ENCODE measurements around the gene SHISA2.
"Not testable (repeated sequence)": the region's sequence is repeated elsewhere in the genome, so short reads cannot be mapped to it uniquely, and the experiment has no call there.

Gene SHISA2

DNA sequence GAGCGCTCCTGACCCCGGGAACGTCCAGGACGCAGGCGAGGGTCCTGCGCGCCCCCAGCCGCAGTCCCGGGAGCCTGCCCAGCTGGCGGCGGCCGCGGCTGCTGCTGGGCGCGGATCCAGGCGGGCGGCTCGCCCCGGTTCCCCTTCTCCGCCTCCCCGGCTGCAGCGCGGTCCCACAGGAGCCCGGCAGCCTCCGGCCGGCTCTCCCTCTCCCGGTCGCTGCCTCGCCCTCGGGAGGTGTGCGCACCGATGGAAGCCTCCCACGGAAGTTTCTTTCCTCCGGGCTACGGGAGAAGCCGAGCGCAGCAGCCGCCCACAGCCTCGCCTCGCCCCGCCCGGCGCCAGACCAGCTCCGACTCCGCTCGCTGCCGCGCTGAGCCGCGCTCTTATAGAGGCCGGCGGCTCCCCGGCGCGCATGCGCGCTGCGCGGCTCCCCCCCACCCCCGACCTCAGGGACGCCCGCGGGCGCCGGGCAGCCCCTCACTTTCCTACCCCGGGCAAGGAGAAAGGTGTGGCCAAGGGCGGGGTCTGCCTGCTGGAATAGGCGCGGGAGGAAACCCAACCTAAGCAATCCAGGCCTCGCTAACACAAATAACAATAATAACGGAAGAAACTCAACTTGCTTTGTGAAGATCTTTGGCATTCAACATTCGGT, at the start of gene SHISA2:
Gene SHISA2, minus strand, starts transcription at position 360 of the 655 bp plus-strand sequence. CDS start 1,041 bp downstream, outside the sequence.
- DNase-seq (ENCODE audit: low read depth in 2 of 3, low spot score in 2 of 3) = peak in 1 of 3 experiments; percentile 23

DNA sequence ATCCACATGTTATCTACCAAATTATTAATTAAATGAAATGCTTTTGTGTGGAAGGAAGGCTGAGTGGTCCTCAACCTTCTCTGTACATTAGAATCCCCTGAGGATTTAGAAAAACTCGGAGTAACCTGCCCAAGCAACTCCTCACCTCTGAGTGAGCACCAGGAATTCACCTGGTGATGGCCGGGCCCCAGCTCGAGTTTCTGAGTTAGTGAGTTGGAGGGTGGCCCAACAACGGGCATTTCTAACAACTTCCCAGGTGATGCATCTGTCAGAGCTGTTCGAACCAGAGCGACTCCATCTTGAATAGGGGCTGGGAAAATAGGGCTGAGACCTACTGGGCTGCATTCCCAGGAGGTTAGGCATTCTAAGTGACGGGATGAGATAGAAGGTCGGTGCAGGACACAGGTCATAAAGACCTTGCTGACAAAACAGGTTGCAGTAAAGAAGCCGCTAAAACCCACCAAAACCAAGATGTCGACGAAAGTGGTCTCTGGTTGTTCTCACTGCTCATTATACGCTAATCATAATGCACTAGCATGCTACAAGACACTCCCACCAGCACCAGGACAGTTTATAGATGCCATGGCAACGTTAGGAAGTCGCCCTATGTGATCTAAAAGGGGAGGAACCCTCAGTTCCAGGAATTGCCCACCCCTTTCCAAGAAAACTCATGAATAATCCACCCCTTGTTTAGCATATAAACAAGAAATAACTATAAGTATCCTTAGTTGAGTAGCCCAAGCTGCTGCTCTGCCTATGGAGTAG, 44.2 kb upstream of the SHISA2 start:
- no peak for DNase-seq (ENCODE audit: low read depth in 2 of 3, low spot score in 2 of 3)

DNA sequence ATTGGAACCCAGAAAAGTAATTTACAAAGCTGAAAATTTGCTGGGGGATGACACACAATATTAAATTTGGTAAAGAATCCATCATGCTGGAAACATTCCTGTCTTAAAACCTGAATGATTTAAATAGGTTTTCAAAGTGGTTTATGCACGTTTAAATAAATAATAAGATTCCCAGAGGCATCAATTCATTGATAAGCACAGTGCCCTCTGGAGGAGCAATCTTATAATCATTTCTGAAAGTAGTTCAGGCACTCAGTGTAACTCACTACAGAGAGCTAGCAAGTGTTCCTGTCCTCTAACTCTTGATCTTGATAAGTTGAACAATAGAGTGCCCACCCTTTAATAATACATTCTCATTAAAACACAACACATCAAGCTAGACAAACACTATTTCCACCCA, 43.5 kb upstream of the SHISA2 start:
- no peak for DNase-seq (ENCODE audit: low read depth in 2 of 3, low spot score in 2 of 3)

- not testable (repeated sequence) for DNase-seq (ENCODE audit: low read depth in 2 of 3, low spot score in 2 of 3)
These were observed 25.0 kb upstream of the SHISA2 start for GRCh38 chr13:26076821-26077220.

- DNase-seq (ENCODE audit: low read depth in 2 of 3, low spot score in 2 of 3) = no peak
These were observed 23.7 kb upstream of the SHISA2 start for GRCh38 chr13:26075498-26075897.

- no peak for DNase-seq (ENCODE audit: low read depth in 2 of 3, low spot score in 2 of 3)
These were observed 22.9 kb upstream of the SHISA2 start for GRCh38 chr13:26074706-26075105.

DNA sequence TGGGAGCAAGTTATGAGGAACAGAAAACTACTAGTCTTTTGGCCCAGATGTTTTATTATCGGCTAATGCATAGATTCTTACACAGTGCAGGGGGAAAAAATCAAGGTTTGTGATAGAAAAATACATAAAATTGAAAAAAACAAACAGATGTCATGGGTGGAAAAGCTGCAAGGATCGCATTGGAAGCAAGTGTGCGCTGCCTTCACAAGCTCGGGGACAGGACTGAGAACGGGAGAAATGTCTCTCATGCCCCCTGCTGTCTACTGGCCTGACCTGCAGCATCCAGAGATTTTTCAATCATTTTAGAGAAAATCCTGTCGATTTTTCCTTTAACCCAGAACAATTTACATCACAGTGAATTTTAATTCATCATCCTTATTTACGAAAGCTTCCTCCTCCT, 20.5 kb upstream of the SHISA2 start:
- DNase-seq (ENCODE audit: low read depth in 2 of 3, low spot score in 2 of 3) = not testable (repeated sequence)

DNA sequence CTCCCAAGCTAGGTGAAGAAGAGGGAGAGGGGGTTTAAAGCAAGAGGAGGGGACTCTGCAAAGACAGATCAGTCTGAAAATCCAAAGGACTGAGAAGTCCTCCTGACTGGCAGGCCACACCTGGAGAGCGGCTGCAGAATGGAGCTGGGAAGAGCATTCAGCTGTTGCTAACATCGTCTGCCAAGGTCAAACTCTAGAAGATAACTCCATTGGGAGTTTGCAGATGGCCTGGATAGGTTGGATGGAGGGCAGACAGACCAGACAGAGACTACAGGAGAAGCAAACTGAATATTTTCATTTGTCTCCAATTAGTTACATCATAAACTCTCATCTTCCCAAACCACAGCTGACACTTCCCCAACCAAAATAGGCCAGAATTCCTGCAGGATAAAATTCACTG, 19.9 kb upstream of the SHISA2 start:
- DNase-seq (ENCODE audit: low read depth in 2 of 3, low spot score in 2 of 3) = no peak

GRCh38 chr13:26069642-26070041, 17.8 kb upstream of the SHISA2 start:
- not testable (repeated sequence) for DNase-seq (ENCODE audit: low read depth in 2 of 3, low spot score in 2 of 3)

- DNase-seq (ENCODE audit: low read depth in 2 of 3, low spot score in 2 of 3) = not testable (repeated sequence)
These were observed 16.6 kb upstream of the SHISA2 start for GRCh38 chr13:26068372-26068771.

GRCh38 chr13:26067601-26068000, 15.8 kb upstream of the SHISA2 start:
- DNase-seq (ENCODE audit: low read depth in 2 of 3, low spot score in 2 of 3) = no peak

DNA sequence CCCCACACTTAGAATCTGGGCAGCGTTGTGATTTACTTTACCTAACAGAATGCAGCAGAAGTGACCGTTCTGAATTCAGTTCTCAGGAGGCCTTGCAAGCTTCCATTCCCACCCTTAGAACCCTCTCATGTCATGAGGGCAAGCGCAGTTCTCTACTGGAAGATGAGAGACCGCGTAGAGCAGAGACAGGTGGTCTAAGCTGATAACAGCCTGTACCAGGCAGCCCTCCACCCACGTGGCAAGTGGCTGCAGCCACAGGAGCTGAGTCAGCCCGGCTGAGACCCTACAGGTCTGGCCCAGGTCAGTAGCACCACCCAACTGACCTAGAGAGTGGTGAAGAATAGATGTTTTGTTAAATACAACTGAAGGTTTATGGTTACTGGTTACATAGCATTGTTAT, 14.7 kb upstream of the SHISA2 start:
- DNase-seq (ENCODE audit: low read depth in 2 of 3, low spot score in 2 of 3) = not testable (repeated sequence)

GRCh38 chr13:26062853-26063444, 11.1 kb upstream of the SHISA2 start:
- DNase-seq (ENCODE audit: low read depth in 2 of 3, low spot score in 2 of 3) = no peak

GRCh38 chr13:26061947-26062346, 10.1 kb upstream of the SHISA2 start:
- no peak for DNase-seq (ENCODE audit: low read depth in 2 of 3, low spot score in 2 of 3)

DNA sequence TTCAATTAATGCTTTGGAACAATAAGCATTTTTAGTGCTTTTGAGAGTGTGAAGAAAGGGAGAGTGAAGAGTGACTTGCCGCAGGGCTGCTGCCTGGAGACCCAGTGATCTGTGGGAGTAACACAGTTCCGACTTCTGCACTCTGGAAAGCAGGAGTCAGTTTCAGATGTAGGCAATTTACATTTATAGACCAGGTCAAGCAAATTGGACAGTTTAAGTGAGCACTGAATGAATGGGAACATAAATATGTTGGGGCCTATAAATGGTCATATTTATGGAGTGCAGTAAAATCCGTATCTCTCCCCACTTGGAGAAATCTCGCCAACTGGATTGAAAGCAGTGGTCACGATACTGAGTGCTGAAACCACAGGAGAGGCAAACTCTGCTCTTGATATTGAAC, 9.4 kb upstream of the SHISA2 start:
- DNase-seq (ENCODE audit: low read depth in 2 of 3, low spot score in 2 of 3) = no peak

GRCh38 chr13:26060357-26060756, 8.5 kb upstream of the SHISA2 start:
- no peak for DNase-seq (ENCODE audit: low read depth in 2 of 3, low spot score in 2 of 3)

- no peak for DNase-seq (ENCODE audit: low read depth in 2 of 3, low spot score in 2 of 3)
These were observed 6.9 kb upstream of the SHISA2 start for GRCh38 chr13:26058704-26059103.

DNA sequence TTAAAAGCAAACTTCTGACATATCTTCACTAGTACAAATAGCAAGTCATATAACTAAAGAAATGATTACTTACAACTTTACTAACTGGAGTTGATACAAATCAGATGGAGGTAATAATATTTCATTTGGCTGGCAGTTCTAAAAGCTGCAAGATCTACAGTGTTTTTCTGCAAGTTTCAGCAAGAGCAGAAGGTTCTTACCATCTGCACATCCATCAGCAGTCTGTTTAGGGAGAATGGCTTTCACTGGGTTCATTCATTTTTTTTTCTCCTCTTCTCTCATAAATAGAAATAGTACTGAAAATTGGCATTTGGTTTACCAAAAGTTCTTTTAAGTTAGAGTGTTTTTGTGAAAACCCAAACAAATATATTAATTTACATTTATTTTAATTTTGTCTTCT, 3.1 kb upstream of the SHISA2 start:
- DNase-seq (ENCODE audit: low read depth in 2 of 3, low spot score in 2 of 3) = no peak

DNA sequence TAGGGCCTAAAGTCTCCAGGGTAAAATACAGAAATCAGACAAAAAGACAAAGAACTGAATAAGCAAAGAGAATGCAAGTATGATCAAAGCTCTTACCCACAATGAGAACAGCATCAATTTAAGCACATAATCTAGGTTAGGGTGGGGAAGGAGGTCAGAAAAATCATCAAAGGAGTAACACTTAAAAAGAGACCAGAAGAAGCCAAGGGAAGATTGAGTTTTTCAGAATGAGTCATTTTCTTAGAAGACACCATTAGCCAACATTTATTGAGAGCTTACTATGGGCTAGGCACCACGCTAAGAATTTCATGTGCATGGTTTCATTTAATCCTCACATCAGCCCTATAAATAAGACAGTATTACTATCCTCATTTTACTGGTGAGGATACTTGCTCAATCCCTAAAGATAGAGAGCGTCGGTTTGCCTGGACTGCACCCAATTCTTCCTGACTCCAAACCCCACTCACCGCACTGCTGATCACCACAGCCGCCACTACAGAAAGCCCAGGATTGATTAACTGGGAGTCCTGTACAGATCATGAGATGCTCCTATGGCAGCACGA, 1.7 kb upstream of the SHISA2 start:
- no peak for DNase-seq (ENCODE audit: low read depth in 2 of 3, low spot score in 2 of 3)

DNA sequence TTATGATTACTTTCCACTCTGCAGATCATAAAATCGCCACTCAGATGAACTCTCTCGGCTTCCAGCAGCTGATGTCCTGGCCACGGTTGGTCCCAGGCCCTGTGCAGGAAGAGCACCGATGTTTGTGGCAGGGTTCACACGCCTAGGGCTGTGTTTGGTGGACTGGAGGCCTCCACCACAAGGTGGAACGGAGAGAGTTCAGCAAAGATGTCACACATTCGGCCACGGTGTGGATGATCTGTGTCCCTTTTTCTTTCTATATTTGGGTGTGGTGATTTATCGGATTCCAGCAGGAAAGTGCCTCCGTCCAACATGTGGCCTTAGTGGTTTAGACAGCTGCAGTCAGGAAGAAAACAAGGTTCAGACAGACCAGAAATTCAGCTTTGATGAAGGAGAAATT, 521 bp upstream of the SHISA2 start:
- no peak for DNase-seq (ENCODE audit: low read depth in 2 of 3, low spot score in 2 of 3)

DNA sequence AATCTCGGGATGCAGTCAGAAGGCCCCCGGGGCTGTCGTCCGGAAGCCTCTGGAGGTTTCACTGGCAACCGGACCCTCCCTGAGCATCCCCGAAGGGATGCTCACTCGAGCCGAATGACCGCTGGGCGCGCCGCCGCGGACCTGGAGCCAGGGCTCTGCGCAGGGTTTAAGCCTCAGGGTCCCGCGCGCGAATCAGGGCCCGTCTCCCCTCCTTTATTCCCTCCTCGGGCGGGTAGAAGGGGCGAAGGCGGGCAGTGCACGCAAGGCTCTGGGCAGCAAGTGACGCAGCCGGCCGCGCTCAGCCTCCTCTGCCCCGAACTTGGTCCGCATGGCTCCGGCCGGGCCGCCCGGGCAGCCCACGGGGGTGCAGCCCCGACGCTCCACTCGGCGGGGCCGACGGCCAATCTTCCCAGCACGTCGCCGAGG, 572 bp downstream of the SHISA2 start:
- no peak for DNase-seq (ENCODE audit: low read depth in 2 of 3, low spot score in 2 of 3)

Data from activated CD8-positive, alpha-beta memory T cell treated with anti-CD3 and anti-CD28 coated beads for 48 hours (primary cell).